Chondrocyte (in vitro differentiated cells): Measurements from ENCODE around the gene POU3F3. TPM values are rescaled to one million over a fixed set of nuclear protein-coding genes. Genes with fewer than 3 reads are reported as not detected.

Experiments
- DNase-seq: peaks from one replicate; pipeline ENCODE4 v3.0.0; 2021; ENCODE audit warnings: mixed read lengths, low spot score
- H3K27ac Mint-ChIP-seq: one replicate; pipeline ENCODE4 v1.8.0; 2021; ENCODE audit warnings: mild to moderate bottlenecking, moderate library complexity, mixed read lengths; ENCODE audit not compliant: unreplicated experiment
- H3K27me3 Mint-ChIP-seq: 2 replicates; pipeline ENCODE4 v1.8.0; 2021; ENCODE audit warnings: low read depth, mixed read lengths
- H3K36me3 Mint-ChIP-seq: 2 replicates; pipeline ENCODE4 v1.8.0; 2021; ENCODE audit warnings: low read depth, mixed read lengths
- H3K4me1 Mint-ChIP-seq: 2 replicates; pipeline ENCODE4 v1.8.0; 2021; ENCODE audit warnings: low read depth, mild to moderate bottlenecking, mixed read lengths
- H3K4me3 Mint-ChIP-seq: one replicate; pipeline ENCODE4 v1.8.0; 2021; ENCODE audit warnings: mild to moderate bottlenecking, moderate library complexity, mixed read lengths; ENCODE audit not compliant: unreplicated experiment
- H3K9me3 Mint-ChIP-seq: 2 replicates; pipeline ENCODE4 v1.8.0; 2021; ENCODE audit warnings: low read depth, mixed read lengths
- total RNA-seq: library from RNA; stranded (reverse); gene quantifications from 3 replicates; pipeline ENCODE4 v1.2.1, GENCODE V29; 2021
- TF ChIP-seq, protein P1 (sequence below): fragments of 200-600 bp; sonication (generic); IDR thresholded peaks from 2 replicates; pipeline ENCODE4 v1.5.0; 2021; ENCODE audit warnings: antibody characterized with exemption, mild to moderate bottlenecking, moderate library complexity

POU3F3 gene
- total RNA-seq, 1 donor from 2014 or later, result 7.2 TPM

DNA sequence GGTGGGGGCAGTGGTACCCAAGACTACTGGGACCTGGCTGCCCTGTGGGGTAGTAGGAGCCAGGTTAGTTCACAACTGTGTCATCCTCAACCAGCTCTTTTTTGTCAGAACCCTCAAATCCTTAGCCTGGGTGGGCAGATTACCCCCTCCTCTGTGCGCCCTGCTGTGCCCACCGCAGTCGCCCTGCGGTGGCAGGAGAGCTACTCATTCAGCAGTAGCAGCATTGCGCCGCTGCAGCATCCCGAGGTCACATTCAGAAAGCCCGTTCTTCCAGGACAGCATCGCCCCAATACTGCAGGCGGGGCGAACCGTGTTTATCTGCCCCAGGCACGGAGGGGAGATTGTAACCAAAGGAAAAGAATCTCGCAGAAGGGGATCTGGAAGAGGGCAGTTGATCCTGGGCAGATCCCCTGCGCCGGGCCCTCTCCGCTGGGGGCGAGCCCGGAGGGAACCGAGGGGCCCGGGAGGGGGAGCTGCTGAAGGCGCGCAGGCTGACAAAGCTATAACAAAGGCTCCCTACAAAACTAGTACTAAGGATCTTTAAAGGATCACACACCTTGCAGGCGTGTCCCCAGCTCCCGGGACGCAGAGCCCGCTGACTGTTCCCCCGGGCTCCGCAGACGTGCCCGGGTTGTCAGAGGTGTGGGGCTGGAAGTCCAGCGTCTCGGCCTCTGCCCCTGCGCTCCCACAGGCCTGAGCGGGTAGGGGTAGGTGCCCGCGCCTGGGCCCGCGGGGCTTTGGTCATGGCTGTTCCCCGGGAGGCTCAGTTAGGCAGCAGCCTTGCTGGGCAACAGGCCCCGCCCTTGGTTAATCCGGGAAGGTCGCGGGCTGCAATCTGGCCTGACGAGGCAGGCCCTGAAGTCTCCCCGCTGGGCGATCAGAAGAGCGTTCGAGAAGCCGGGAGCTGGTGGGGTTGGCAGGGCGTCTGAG lies 13.2 kb downstream of the POU3F3 start:
- H3K4me3 Mint-ChIP-seq, result no peak overlapping the region
- peaks cover 2% of the 10 kb centered on the region for H3K36me3 Mint-ChIP-seq
- no peaks in the 10 kb centered on the region for H3K9me3 Mint-ChIP-seq
- TF ChIP-seq, protein P1, sequence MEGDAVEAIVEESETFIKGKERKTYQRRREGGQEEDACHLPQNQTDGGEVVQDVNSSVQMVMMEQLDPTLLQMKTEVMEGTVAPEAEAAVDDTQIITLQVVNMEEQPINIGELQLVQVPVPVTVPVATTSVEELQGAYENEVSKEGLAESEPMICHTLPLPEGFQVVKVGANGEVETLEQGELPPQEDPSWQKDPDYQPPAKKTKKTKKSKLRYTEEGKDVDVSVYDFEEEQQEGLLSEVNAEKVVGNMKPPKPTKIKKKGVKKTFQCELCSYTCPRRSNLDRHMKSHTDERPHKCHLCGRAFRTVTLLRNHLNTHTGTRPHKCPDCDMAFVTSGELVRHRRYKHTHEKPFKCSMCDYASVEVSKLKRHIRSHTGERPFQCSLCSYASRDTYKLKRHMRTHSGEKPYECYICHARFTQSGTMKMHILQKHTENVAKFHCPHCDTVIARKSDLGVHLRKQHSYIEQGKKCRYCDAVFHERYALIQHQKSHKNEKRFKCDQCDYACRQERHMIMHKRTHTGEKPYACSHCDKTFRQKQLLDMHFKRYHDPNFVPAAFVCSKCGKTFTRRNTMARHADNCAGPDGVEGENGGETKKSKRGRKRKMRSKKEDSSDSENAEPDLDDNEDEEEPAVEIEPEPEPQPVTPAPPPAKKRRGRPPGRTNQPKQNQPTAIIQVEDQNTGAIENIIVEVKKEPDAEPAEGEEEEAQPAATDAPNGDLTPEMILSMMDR, result no peak
- H3K4me1 Mint-ChIP-seq, result peaks cover 23% of the 10 kb centered on the region
- DNase-seq, result no peak
- H3K27me3 Mint-ChIP-seq, result peaks cover 36% of the 10 kb centered on the region
- no peak overlapping the region for H3K27ac Mint-ChIP-seq

DNA sequence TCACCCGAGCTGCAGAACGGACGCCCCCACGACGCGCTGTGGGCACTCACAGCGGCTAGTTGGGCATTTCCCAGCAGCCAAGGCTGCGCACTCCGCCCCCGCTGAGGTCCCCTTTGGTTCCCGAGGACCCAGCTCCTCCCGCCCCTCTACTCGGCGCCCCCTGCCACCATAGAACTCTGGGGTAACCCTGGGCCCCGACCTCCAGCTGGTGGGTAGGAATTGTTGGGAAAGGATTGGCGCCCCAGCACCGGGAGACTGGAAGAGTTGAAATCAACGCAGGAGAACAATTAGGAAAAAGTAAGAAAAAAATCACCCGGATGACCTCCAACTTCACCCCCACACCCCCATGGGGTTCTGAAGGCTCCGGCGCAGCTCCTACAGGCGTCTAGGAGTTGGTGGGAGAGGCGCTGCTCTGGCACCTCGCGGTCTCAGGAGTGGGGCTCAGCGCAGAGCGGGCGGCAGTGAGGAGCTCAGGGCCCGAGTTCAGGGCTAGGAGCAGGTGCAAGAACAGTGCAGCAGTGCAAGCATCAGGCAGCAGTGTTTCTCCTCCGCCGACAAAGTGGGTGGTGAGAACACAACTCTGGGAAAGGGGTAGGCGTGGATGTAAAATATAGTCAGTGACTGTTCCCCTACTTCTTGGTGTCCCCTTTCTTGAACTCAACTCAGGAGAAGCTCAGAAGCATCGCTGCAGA lies 14.0 kb downstream of the POU3F3 start:
- H3K36me3 Mint-ChIP-seq, result peaks cover 2% of the 10 kb centered on the region
- no peak overlapping the region for H3K27ac Mint-ChIP-seq
- TF ChIP-seq, protein P1, result no peak
- H3K4me1 Mint-ChIP-seq, result peaks cover 28% of the 10 kb centered on the region
- no peak overlapping the region for H3K4me3 Mint-ChIP-seq
- H3K9me3 Mint-ChIP-seq, result no peaks in the 10 kb centered on the region
- no peak for DNase-seq
- peaks cover 35% of the 10 kb centered on the region for H3K27me3 Mint-ChIP-seq

DNA sequence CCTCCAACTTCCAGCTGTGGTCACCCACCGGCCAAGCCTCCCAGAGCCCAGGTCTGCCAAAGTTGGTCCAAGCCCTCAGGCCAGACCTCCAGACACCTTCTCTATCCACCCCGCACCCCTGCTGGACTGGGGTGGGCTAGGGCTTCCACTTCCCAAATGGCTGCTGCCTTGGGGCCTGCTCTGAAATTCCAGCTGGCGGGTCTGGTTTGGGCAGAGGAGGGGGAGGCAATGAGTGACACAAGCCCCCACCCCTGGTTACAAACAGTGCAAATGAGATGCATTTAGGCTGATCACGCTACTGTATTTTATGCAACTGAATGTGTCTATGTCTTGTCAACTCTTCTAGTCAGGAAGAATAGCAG lies 14.6 kb downstream of the POU3F3 start:
- no peak overlapping the region for H3K4me3 Mint-ChIP-seq
- H3K27ac Mint-ChIP-seq, result no peak overlapping the region
- TF ChIP-seq, protein P1, result no peak
- H3K36me3 Mint-ChIP-seq, result peaks cover 2% of the 10 kb centered on the region
- H3K9me3 Mint-ChIP-seq, result no peaks in the 10 kb centered on the region
- peaks cover 24% of the 10 kb centered on the region for H3K4me1 Mint-ChIP-seq
- H3K27me3 Mint-ChIP-seq, result peaks cover 31% of the 10 kb centered on the region
- no peak for DNase-seq

DNA sequence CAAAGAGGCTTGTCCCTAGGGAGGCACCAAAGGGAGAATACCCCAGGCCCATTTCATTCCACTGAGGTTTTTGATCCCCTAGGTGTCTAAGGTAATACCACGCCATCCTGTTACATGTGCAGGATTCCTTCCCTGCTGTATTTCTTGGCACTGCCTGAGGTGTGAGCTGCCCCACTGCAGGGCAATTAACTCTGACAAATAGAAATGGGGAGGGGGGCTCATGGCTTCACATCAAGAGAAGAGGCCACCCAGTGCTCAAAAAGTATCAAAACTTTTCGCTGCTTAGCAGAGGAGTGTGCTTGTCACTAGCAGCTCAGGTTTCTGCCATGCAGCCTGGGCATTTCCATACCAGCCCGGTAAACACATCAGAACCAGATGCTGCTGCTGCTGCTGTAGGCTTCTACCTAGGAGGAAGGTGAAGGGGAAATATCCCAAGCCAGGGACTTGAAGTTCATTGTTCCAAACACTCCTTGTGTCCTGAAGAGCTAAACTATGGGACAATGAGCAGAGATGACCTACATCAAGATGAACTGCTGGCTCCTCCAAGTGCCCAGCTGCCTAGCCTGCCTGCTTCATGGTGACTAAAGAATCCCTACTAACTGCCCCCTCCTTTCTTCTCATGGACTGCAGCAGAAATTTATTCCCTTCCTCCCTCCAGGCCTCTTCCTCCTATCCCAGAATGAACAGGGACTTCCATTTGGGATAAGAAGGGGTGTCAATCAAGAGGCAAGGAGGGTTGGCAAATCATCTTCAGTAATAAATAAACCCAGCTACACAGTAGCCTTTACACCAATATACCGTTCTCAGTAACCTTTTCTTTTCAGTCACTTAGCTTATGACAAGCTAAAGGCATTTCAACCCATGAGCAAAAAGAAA lies 16.4 kb downstream of the POU3F3 start:
- peaks cover 2% of the 10 kb centered on the region for H3K36me3 Mint-ChIP-seq
- peaks cover 22% of the 10 kb centered on the region for H3K27me3 Mint-ChIP-seq
- no peak overlapping the region for H3K4me3 Mint-ChIP-seq
- no peak overlapping the region for H3K27ac Mint-ChIP-seq
- TF ChIP-seq, protein P1, result no peak
- no peaks in the 10 kb centered on the region for H3K9me3 Mint-ChIP-seq
- DNase-seq, result no peak
- H3K4me1 Mint-ChIP-seq, result peaks cover 23% of the 10 kb centered on the region

DNA sequence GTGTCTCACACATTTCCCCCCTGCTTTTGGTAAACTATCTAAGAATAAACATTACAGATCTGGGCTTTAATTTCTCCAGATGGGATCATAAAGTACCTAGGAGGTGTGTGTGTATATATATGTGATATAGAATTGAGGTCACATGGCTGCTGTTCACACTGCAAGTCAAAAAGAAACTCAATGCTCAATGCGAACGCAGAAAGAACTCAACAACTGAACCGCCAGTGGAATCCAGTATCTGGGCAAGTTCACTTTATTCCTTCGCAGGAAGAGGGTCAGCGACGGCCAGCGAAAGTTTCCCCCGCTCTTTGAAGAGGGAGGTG lies 17.7 kb downstream of the POU3F3 start:
- H3K9me3 Mint-ChIP-seq, result no peaks in the 10 kb centered on the region
- H3K27ac Mint-ChIP-seq, result peak overlapping the region; percentile 36
- H3K4me3 Mint-ChIP-seq, result peak overlapping the region; percentile 80
- TF ChIP-seq, protein P1, result no peak
- H3K36me3 Mint-ChIP-seq, result no peaks in the 10 kb centered on the region
- H3K27me3 Mint-ChIP-seq, result peaks cover 12% of the 10 kb centered on the region
- no peak for DNase-seq
- peaks cover 23% of the 10 kb centered on the region for H3K4me1 Mint-ChIP-seq
